Smooth muscle cell (in vitro differentiated cells): ENCODE data around the gene GPC5. TPM values are rescaled to one million over a fixed set of nuclear protein-coding genes. Genes with fewer than 3 reads are reported as not detected.

Source experiments
- DNase-seq: peaks from one replicate; lab custom pipeline; 2025; ENCODE audit not compliant: unreplicated experiment; lab: John Stamatoyannopoulos, UW
- H2AFZ ChIP-seq: fragments of 200-600 bp; sonication (generic); 2 replicates; pipeline ENCODE4 v1.6.0; 2016; ENCODE audit warnings: antibody characterized with exemption, low read depth, mild to moderate bottlenecking
- H3F3A ChIP-seq: fragments of 200-600 bp; sonication (generic); 2 replicates; pipeline ENCODE4 v1.6.0; 2017; ENCODE audit warnings: antibody characterized with exemption, low read depth
- H3K27ac ChIP-seq: fragments of 200-600 bp; sonication (generic); 2 replicates; pipeline ENCODE4 v1.5.1; 2016; ENCODE audit warnings: low read depth, mild to moderate bottlenecking
- H3K27me3 ChIP-seq: fragments of 200-600 bp; sonication (generic); 2 replicates; pipeline ENCODE4 v1.6.1; 2016; ENCODE audit warnings: low read depth, mild to moderate bottlenecking
- H3K36me3 ChIP-seq: fragments of 200-600 bp; sonication (generic); 2 replicates; pipeline ENCODE4 v1.5.1; 2016; ENCODE audit warnings: low read depth
- H3K4me1 ChIP-seq: fragments of 200-600 bp; sonication (generic); 2 replicates; pipeline ENCODE4 v1.5.1; 2016; ENCODE audit warnings: low read depth
- H3K4me2 ChIP-seq: fragments of 200-600 bp; sonication (generic); 2 replicates; pipeline ENCODE4 v1.6.0; 2016; ENCODE audit warnings: mild to moderate bottlenecking
- H3K4me3 ChIP-seq: fragments of 200-600 bp; sonication (generic); 2 replicates; pipeline ENCODE4 v1.5.1; 2016; ENCODE audit warnings: mild to moderate bottlenecking
- H3K79me2 ChIP-seq: fragments of 200-600 bp; sonication (generic); 2 replicates; pipeline ENCODE4 v1.6.0; 2016; ENCODE audit warnings: low read depth, mild to moderate bottlenecking
- H3K9ac ChIP-seq: fragments of 200-600 bp; sonication (generic); 2 replicates; pipeline ENCODE4 v1.6.0; 2016; ENCODE audit warnings: low read depth
- H3K9me3 ChIP-seq: fragments of 200-600 bp; sonication (generic); replicated peaks from 2 replicates; pipeline ENCODE4 v1.5.1; 2016; ENCODE audit warnings: low read depth
- H4K20me1 ChIP-seq: fragments of 200-600 bp; sonication (generic); 2 replicates; pipeline ENCODE4 v1.6.0; 2016; ENCODE audit warnings: low read depth
- CTCF ChIP-seq: fragments of 200-600 bp; sonication (generic); IDR thresholded peaks from 2 replicates; pipeline ENCODE4 v1.5.1; 2017; ENCODE audit warnings: borderline replicate concordance, mild to moderate bottlenecking, antibody characterized with exemption; ENCODE audit not compliant: insufficient read depth, poor library complexity, severe bottlenecking
- WGBS: methylation state at CpG from one replicate; pipeline ENCODE4 v1.1.7; 2016; ENCODE audit warnings: low lambda C conversion rate; 5-methylcytosine and 5-hydroxymethylcytosine counted together
- polyA plus RNA-seq: library from polyadenylated mRNA; unstranded; fragments of >200 nt; fragmentation: Nextera tagmentation; extraction: Ambion mirVana; gene quantifications from 2 replicates; pipeline ENCODE4 v1.2.1, GENCODE V29; 2016
- total RNA-seq: library from RNA; depleted of rRNA; stranded (reverse); fragments of >200 nt; gene quantifications from 2 replicates; pipeline ENCODE4 v1.2.3, GENCODE V29; 2014

The GPC5 gene
- total and polyA plus RNA-seq, 2 experiments from 2014 or later = 0.99 to 1.0 TPM

- no peak for TF ChIP-seq CTCF
- H3K27me3 ChIP-seq = peaks cover 12% of the 10 kb centered on the region
- no peak for DNase-seq
- H4K20me1 ChIP-seq = no peaks in the 10 kb centered on the region
- H3F3A ChIP-seq = no peaks in the 10 kb centered on the region
- no peaks in the 10 kb centered on the region for H3K36me3 ChIP-seq
- no peak overlapping the region for H3K27ac ChIP-seq
- H2AFZ ChIP-seq = no peak overlapping the region
- H3K4me1 ChIP-seq = no peaks in the 10 kb centered on the region
- 91% methylated on average over 6 of the region's 6 CpGs for WGBS
- H3K4me2 ChIP-seq = no peak overlapping the region
- H3K79me2 ChIP-seq = no peaks in the 10 kb centered on the region
- H3K9me3 ChIP-seq = no peaks in the 10 kb centered on the region
- H3K4me3 ChIP-seq = no peak overlapping the region
- no peak overlapping the region for H3K9ac ChIP-seq
These were observed 1054.4 kb downstream of the GPC5 start for GRCh38 chr13:92452840-92453239.

GRCh38 chr13:92459306-92459705, 1060.9 kb downstream of the GPC5 start:
- Histone ChIP-seq H3K79me2 (no peaks in the 10 kb centered on the region), H3K27ac (no peak overlapping the region), H4K20me1 (no peaks in the 10 kb centered on the region), H3K4me2 (no peak overlapping the region), H3K36me3 (no peaks in the 10 kb centered on the region), H3K4me3 (no peak overlapping the region), H3K9ac (no peak overlapping the region), H3K9me3 (no peaks in the 10 kb centered on the region), H3F3A (no peaks in the 10 kb centered on the region), H3K27me3 (peaks cover 40% of the 10 kb centered on the region), H3K4me1 (no peaks in the 10 kb centered on the region), H2AFZ (no peak overlapping the region)
- no peak for DNase-seq
- WGBS = 84% methylated on average over 4 of the region's 4 CpGs
- no peak for TF ChIP-seq CTCF

- H4K20me1 ChIP-seq = no peaks in the 10 kb centered on the region
- no peaks in the 10 kb centered on the region for H3K9me3 ChIP-seq
- no peak overlapping the region for H3K27ac ChIP-seq
- no peaks in the 10 kb centered on the region for H3K79me2 ChIP-seq
- H3K27me3 ChIP-seq = peaks cover 44% of the 10 kb centered on the region
- no peaks in the 10 kb centered on the region for H3F3A ChIP-seq
- no peak overlapping the region for H3K4me3 ChIP-seq
- no peak overlapping the region for H3K4me2 ChIP-seq
- DNase-seq = no peak
- no peak overlapping the region for H2AFZ ChIP-seq
- H3K36me3 ChIP-seq = no peaks in the 10 kb centered on the region
- TF ChIP-seq CTCF = no peak
- H3K9ac ChIP-seq = no peak overlapping the region
- H3K4me1 ChIP-seq = no peaks in the 10 kb centered on the region
These were observed 1062.1 kb downstream of the GPC5 start for GRCh38 chr13:92460479-92460878.

GRCh38 chr13:92461402-92461801, 1063.0 kb downstream of the GPC5 start:
- Histone ChIP-seq H3K27ac (no peak overlapping the region), H3K36me3 (no peaks in the 10 kb centered on the region), H3K4me3 (no peak overlapping the region), H3K27me3 (peaks cover 44% of the 10 kb centered on the region), H3K9me3 (no peaks in the 10 kb centered on the region), H3F3A (no peaks in the 10 kb centered on the region), H3K9ac (no peak overlapping the region), H3K4me1 (no peaks in the 10 kb centered on the region), H4K20me1 (no peaks in the 10 kb centered on the region), H3K4me2 (no peak overlapping the region), H2AFZ (no peak overlapping the region), H3K79me2 (no peaks in the 10 kb centered on the region)
- DNase-seq = no peak
- TF ChIP-seq CTCF = no peak
- 93% methylated on average over 3 of the region's 3 CpGs for WGBS
